ENCODE measurements around the gene NBPF1.
"Not testable (repeated sequence)": the region's sequence is repeated elsewhere in the genome, so short reads cannot be mapped to it uniquely, and the experiment has no call there.

The NBPF1 gene

DNA sequence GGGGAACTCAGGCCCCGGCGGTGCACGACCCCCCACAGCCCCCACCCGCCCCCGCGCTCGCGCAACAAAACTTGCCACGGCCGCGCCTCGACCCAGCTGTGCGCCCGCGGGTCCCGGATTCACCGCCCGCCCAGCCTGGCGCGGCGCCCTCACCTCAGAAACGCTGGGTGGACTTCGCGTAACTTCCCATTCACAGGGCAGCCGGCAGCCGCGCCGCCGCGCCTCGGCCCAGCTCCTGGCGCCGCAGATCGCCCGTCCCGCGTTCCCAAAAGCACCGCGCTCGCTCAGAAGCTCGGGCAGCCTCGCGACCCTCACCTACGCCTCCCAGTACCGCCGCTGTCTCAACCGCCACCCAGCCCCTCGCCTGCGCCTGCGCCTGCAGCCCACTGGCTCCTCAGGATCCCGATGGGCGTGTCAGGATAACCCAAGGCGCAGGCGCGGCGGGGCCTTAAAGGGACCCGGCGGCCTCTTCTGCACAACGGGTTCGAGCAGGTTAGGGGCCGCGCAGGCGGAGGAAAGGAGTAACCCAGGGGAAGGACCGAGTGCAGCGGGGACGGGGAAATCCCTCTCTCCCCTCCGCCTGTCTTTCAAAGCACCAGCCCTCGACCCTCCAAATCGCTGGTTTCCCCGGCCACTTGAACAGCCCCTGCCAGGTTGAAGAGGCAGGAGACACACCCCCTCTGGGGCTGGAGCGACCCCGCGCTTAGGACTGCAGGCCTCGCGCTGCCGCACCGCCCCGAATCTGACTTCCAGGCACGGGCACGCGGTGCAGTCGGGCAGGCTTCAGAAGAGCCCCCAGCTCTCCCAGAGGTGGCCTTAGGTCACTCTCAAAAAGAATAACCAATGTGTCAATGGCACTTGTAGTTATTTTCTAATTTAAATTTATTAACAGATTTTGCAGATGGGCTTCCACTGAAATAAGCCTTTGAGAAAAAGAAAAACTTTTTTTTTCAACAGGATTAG, at the start of gene NBPF1:
Gene NBPF1, minus strand, starts transcription at position 380 of the 963 bp plus-strand sequence.
- peak; percentile 99 for DNase-seq (ENCODE audit: low spot score)

GRCh38 chr1:16658234-16658633, 44.9 kb upstream of the NBPF1 start:
- DNase-seq (ENCODE audit: low spot score) = not testable (repeated sequence)

- not testable (repeated sequence) for DNase-seq (ENCODE audit: low spot score)
Observed at GRCh38 chr1:16656981-16657683, 43.8 kb upstream of the NBPF1 start.

- not testable (repeated sequence) for DNase-seq (ENCODE audit: low spot score)
Observed at GRCh38 chr1:16656574-16656973, 43.2 kb upstream of the NBPF1 start.

DNA sequence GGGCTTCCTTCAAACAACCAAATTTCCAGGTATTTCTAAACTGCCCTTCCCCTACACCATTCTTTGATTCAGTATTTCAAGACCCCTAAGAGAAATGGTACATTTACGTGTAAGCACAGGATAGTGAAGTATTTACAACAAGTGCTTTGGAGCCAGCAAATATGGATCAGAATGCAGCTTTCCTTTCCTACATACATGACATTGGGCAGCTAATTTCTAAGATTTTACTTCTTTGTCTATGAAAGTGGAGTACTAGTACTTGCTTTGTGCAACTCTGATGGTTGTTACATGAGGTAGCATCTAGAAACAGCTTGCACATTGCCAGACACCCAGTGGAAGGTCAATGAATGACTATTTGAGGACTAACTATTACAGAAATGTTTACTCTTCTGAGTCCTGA, 38.2 kb upstream of the NBPF1 start:
- DNase-seq (ENCODE audit: low spot score) = not testable (repeated sequence)

DNA sequence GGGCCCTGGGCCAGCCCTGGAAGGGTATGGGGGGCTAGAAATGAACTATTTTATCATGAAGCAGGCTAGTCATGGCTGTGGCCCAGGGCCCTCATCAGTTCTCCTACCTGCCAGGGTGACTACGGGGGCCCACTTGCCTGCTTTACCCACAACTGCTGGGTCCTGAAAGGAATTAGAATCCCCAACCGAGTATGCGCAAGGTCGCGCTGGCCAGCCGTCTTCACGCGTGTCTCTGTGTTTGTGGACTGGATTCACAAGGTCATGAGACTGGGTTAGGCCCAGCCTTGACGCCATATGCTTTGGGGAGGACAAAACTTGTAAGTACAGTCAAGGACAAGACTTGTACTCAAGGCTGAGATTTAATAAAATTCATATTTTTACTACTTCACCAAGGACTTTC, 36.6 kb upstream of the NBPF1 start:
- DNase-seq (ENCODE audit: low spot score) = not testable (repeated sequence)

GRCh38 chr1:16649390-16649789, 36.0 kb upstream of the NBPF1 start:
- DNase-seq (ENCODE audit: low spot score) = not testable (repeated sequence)

GRCh38 chr1:16648756-16649155, 35.4 kb upstream of the NBPF1 start:
- not testable (repeated sequence) for DNase-seq (ENCODE audit: low spot score)

DNA sequence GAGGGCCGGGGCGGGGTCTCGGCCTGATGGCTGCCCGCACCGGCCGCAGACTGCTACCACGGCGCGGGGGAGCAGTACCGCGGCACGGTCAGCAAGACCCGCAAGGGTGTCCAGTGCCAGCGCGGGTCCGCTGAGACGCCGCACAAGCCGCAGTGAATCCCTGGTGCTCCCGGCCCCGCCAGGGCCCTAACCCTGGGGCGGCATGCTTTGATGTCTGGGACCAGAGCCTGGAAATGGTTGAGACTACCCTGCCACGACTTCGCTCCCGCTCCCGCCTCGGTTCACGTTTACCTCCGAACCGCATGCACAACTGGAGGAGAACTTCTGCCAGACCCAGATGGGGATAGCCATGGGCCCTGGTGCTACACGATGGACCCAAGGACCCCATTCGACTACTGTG, 34.9 kb upstream of the NBPF1 start:
- not testable (repeated sequence) for DNase-seq (ENCODE audit: low spot score)

GRCh38 chr1:16647179-16648176, 34.1 kb upstream of the NBPF1 start:
- DNase-seq (ENCODE audit: low spot score) = not testable (repeated sequence)

- not testable (repeated sequence) for DNase-seq (ENCODE audit: low spot score)
Observed at GRCh38 chr1:16646716-16647115, 33.4 kb upstream of the NBPF1 start.

DNA sequence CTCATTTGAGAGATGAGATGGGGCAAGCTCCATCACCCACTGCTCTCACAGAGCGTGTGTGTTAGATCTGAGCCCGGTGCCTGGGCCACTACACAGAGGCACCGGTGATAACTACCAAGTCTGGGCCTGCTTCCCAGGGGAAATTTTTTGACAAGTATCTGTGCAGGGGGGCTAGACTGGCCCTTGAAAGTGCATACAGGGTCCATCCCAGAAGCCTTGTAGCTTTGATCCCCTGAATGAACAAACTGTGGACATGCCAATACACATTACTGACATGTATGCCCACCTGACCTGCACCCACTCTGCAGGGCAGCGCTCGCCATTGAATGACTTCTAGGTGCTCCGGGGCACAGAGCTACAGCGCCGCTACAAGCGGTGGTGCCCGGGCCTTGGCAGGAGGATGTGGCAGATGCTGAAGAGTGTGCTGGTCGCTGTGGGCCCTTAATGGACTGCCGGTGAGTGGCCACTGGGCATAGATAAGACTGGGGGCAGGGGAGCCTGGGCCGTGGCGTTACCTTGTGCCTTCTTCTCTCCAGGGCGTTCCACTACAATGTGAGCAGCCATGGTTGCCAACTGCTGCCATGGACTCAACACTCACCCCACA, 32.8 kb upstream of the NBPF1 start:
- not testable (repeated sequence) for DNase-seq (ENCODE audit: low spot score)

DNA sequence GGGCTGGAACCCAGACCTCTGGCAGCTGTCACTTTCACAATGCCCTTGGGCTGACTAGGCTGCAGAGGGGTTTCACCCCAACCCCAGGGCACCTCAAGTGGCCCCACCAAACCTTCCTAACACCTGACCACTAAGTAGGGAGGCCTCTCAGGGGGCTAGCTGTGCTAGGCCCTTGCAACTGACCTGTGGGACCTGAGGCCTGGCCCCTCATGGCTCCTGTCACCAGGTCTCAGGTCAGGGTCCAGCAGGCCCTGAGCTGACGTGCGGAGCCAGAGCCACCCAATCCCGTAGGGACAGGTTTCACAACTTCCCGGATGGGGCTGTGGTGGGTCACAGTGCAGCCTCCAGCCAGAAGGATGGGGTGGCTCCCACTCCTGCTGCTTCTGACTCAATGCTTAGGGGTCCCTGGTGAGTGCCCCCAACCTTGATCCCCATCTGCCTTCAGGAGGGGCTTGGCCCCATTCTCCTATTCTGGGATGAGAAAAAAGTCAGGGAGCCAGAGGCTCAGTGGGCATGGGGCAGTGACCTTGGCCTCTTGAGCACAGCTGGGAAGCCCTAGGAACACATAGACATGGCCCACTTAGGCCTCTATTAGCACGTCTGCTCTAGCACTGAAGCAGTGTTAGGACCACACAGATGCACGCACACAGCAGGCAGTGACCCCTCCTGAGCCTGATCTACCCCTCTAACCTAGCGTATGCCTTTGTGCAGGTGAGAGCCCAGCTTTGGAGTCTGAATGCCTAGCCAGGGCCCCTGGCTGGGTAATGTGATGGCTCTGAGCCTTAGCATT, 32.1 kb upstream of the NBPF1 start:
- DNase-seq (ENCODE audit: low spot score) = not testable (repeated sequence)

- DNase-seq (ENCODE audit: low spot score) = peak; percentile 100
Observed at GRCh38 chr1:16644482-16645270, 31.3 kb upstream of the NBPF1 start.

DNA sequence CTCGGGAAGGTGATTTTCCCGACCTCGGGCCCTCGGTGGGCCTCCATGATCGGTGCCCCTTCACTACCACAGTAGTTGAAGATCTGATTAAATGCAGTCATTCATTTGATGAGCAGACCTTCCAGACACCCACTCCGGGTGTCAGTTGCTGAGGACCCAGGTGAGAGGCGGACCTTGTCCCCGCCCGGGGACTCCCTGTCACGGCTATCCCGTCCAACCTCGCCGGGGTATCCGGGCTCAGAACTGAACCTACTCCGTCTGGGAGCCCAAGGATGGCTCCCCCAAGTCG, 30.8 kb upstream of the NBPF1 start:
- no peak for DNase-seq (ENCODE audit: low spot score)

- DNase-seq (ENCODE audit: low spot score) = not testable (repeated sequence)
Observed at GRCh38 chr1:16643476-16644192, 30.3 kb upstream of the NBPF1 start.

DNA sequence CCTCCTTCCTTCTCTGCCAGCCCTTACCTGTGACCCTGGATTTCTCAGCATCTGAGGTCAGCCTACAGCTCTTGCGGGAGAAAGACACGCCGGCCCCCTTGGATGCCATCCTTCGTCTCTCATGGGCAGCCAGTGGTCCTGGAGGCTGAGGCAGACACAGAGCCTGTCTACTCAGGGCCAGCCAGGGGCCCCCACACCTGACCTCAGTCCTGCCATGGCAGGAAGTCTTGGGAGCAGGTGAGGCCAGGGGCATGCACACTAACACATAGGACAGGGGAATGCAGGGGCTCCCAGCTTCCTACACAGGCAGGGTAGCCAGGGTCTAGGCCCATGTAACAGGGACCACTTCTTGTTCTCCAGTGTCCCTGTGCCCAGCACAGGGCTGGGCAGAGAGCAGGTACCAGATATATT, 29.6 kb upstream of the NBPF1 start:
- DNase-seq (ENCODE audit: low spot score) = not testable (repeated sequence)

- not testable (repeated sequence) for DNase-seq (ENCODE audit: low spot score)
Observed at GRCh38 chr1:16642025-16642966, 28.9 kb upstream of the NBPF1 start.

Measured in AG08395 (cell line).